Mesenchymal stem cell (in vitro differentiated cells and primary cell): ENCODE results near the gene PAPLN.

ENCODE experiments used
- DNase-seq: peaks from one replicate; pipeline ENCODE4 v3.0.0-alpha.2; 2013
- H2AFZ ChIP-seq: one replicate; pipeline ENCODE4 v1.6.1; 2013; ENCODE audit warnings: low read depth, mild to moderate bottlenecking, control low read depth, inconsistent platforms, low read length, moderate library complexity
- H2AK5ac ChIP-seq: 2 replicates; pipeline ENCODE4 v1.6.1; 2013; ENCODE audit warnings: low read length, moderate library complexity, mild to moderate bottlenecking, inconsistent platforms; ENCODE audit not compliant: severe bottlenecking
- H2BK120ac ChIP-seq: one replicate; pipeline ENCODE4 v1.6.1; 2013; ENCODE audit warnings: low read depth, mild to moderate bottlenecking, inconsistent platforms, low read length, moderate library complexity
- H2BK12ac ChIP-seq, 2 experiments: one replicate each; pipeline ENCODE4 v1.6.1; 2013; ENCODE audit warnings: inconsistent platforms in 2 of 2, low read length in 2 of 2, mild to moderate bottlenecking in 2 of 2, moderate library complexity in 2 of 2, control low read depth in 1 of 2
- H2BK15ac ChIP-seq: one replicate; pipeline ENCODE4 v1.6.1; 2013; ENCODE audit warnings: mild to moderate bottlenecking, low read depth, inconsistent platforms; ENCODE audit not compliant: poor library complexity, severe bottlenecking
- H2BK5ac ChIP-seq: 2 replicates; pipeline ENCODE4 v1.6.1; 2013; ENCODE audit warnings: low read depth, mild to moderate bottlenecking, low read length, control low read depth, inconsistent platforms; ENCODE audit not compliant: poor library complexity, severe bottlenecking
- H3K14ac ChIP-seq, 2 experiments: one replicate each; pipeline ENCODE4 v1.6.1; 2013; ENCODE audit warnings: inconsistent platforms in 2 of 2, low read length in 2 of 2, control low read depth in 1 of 2, mild to moderate bottlenecking in 1 of 2, moderate library complexity in 1 of 2
- H3K18ac ChIP-seq, 2 experiments: one replicate each; pipeline ENCODE4 v1.6.1; 2013; ENCODE audit warnings: inconsistent platforms in 2 of 2, low read length in 2 of 2, control low read depth in 1 of 2, low read depth in 1 of 2, mild to moderate bottlenecking in 1 of 2
- H3K23ac ChIP-seq, 2 experiments: one replicate each; pipeline ENCODE4 v1.6.1; 2013; ENCODE audit warnings: inconsistent platforms in 2 of 2, low read length in 2 of 2, mild to moderate bottlenecking in 2 of 2, moderate library complexity in 2 of 2, control low read depth in 1 of 2
- H3K27ac ChIP-seq: 2 replicates; pipeline ENCODE4 v1.5.1; 2013; ENCODE audit warnings: mild to moderate bottlenecking, moderate library complexity, low read length, control low read depth, inconsistent platforms; ENCODE audit not compliant: poor library complexity, severe bottlenecking
- H3K27me3 ChIP-seq, 2 experiments: 2 replicates each; pipeline versions ENCODE4 v1.6.1 to v1.7.0; 2013; ENCODE audit warnings: low read length in 2 of 2, mild to moderate bottlenecking in 2 of 2, moderate library complexity in 2 of 2, control low read depth in 1 of 2, inconsistent platforms in 1 of 2; ENCODE audit not compliant: control insufficient read depth in 1 of 2, insufficient read depth in 1 of 2
- H3K36me3 ChIP-seq, 2 experiments: 2 replicates each; pipeline versions ENCODE4 v1.6.1 to v1.7.0; 2013; ENCODE audit warnings: low read length in 2 of 2, control low read depth in 1 of 2, inconsistent platforms in 1 of 2, low read depth in 1 of 2, mild to moderate bottlenecking in 1 of 2; ENCODE audit not compliant: insufficient read depth in 2 of 2, control insufficient read depth in 1 of 2
- H3K4ac ChIP-seq, 2 experiments: one replicate each; pipeline ENCODE4 v1.6.1; 2013; ENCODE audit warnings: inconsistent platforms in 2 of 2, low read length in 2 of 2, mild to moderate bottlenecking in 2 of 2, moderate library complexity in 2 of 2, control low read depth in 1 of 2, low read depth in 1 of 2
- H3K4me1 ChIP-seq: 2 replicates; pipeline ENCODE4 v1.6.1; 2013; ENCODE audit warnings: low read depth, low read length, control low read depth; ENCODE audit not compliant: control insufficient read depth, insufficient read depth
- H3K4me2 ChIP-seq: 2 replicates; pipeline ENCODE4 v1.6.1; 2013; ENCODE audit warnings: low read length, mild to moderate bottlenecking, inconsistent platforms; ENCODE audit not compliant: poor library complexity, severe bottlenecking
- H3K4me3 ChIP-seq, 2 experiments: 2 replicates each; pipeline versions ENCODE4 v1.5.1 to v1.7.0; 2013; ENCODE audit warnings: low read length in 2 of 2, mild to moderate bottlenecking in 2 of 2, control low read depth in 1 of 2, low read depth in 1 of 2; ENCODE audit not compliant: insufficient read depth in 1 of 2
- H3K79me1 ChIP-seq: replicated peaks from 2 replicates; pipeline ENCODE4 v1.6.1; 2013; ENCODE audit warnings: mild to moderate bottlenecking, control low read depth, low read length, inconsistent platforms; ENCODE audit not compliant: poor library complexity, severe bottlenecking
- H3K9ac ChIP-seq: 2 replicates; pipeline ENCODE4 v1.7.0; 2013; ENCODE audit warnings: mild to moderate bottlenecking, low read length, moderate library complexity
- H3K9me3 ChIP-seq: 2 replicates; pipeline ENCODE4 v1.7.0; 2013; ENCODE audit warnings: mild to moderate bottlenecking, low read length; ENCODE audit not compliant: control insufficient read depth
- H4K8ac ChIP-seq: one replicate; pipeline ENCODE4 v1.6.1; 2013; ENCODE audit warnings: inconsistent platforms, mild to moderate bottlenecking, low read length, moderate library complexity
- H4K91ac ChIP-seq: one replicate; pipeline ENCODE4 v1.6.1; 2013; ENCODE audit warnings: mild to moderate bottlenecking, low read length, inconsistent platforms
- WGBS: methylation state at CpG from one replicate; pipeline ENCODE4 v1.1.7; 2013; ENCODE audit warnings: mixed read lengths; 5-methylcytosine and 5-hydroxymethylcytosine counted together

PAPLN gene

GRCh38 chr14:73244541-73245290, 7.4 kb downstream of the PAPLN start:
- Histone ChIP-seq H3K36me3 (peaks cover 0 to 26% of the 10 kb centered on the region in 2 experiments), H2AK5ac (no peak overlapping the region), H3K9ac (peak overlapping the region; percentile 85), H2BK15ac (no peak overlapping the region), H3K4ac (no peak overlapping the region), H2AFZ (no peak overlapping the region), H3K4me3 (peak overlapping the region in 1 of 2 experiments; percentile 82), H3K9me3 (no peaks in the 10 kb centered on the region), H4K91ac (no peak overlapping the region), H3K4me1 (peaks cover 57% of the 10 kb centered on the region), H2BK5ac (no peak overlapping the region), H3K14ac (no peak overlapping the region), H3K23ac (no peak overlapping the region), H2BK12ac (no peak overlapping the region), H3K4me2 (no peak overlapping the region), H3K79me1 (peaks cover 18% of the 10 kb centered on the region), H3K27me3 (peaks cover 0 to 15% of the 10 kb centered on the region in 2 experiments), H4K8ac (no peak overlapping the region), H2BK120ac (no peak overlapping the region), H3K27ac (no peak overlapping the region), H3K18ac (no peak overlapping the region)
- DNase-seq: no peak
- WGBS: 92% methylated on average over 14 of the region's 14 CpGs

DNA sequence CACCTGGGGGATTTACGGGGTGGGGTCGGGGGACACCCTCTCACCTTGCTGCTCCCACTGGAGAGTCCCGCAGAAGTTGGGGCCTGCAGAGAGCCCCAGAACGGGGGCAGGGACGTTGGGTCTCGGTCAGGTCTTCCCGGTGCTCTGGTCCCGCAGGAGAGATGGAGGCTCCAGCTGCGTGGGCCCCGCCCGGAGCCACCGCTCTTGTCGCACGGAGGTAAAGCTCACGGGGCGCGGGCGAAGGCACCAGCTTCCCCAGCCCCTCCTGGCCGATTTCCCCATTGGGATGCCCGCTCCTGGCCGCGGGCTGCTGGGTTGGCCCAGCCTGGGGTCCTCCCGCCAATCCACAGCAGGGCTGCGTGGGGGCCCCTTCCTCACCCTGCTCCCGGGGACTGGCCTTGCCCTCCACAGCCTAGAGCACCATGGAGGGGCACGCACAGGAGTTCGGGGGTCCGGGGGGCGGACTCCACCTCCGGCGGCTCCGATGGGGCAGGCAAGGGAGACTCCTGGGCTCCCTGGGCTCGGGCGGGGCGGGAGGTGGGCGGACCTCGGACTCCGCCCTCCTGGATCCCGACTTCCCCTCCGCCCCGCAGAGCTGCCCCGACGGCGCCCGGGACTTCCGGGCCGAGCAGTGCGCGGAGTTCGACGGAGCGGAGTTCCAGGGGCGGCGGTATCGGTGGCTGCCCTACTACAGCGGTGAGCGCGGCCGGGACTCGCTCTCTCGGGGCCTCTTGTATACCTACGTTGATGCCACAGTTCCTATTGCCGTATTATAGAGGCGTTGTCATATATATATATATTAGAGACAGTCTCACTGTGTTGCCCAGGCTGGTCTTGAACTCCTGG, 8.4 kb downstream of the PAPLN start:
- 41% methylated on average over 54 of the region's 64 CpGs for WGBS
- peak; percentile 51 for DNase-seq
- peak overlapping the region; percentile 29 for H3K4me2 ChIP-seq

DNA sequence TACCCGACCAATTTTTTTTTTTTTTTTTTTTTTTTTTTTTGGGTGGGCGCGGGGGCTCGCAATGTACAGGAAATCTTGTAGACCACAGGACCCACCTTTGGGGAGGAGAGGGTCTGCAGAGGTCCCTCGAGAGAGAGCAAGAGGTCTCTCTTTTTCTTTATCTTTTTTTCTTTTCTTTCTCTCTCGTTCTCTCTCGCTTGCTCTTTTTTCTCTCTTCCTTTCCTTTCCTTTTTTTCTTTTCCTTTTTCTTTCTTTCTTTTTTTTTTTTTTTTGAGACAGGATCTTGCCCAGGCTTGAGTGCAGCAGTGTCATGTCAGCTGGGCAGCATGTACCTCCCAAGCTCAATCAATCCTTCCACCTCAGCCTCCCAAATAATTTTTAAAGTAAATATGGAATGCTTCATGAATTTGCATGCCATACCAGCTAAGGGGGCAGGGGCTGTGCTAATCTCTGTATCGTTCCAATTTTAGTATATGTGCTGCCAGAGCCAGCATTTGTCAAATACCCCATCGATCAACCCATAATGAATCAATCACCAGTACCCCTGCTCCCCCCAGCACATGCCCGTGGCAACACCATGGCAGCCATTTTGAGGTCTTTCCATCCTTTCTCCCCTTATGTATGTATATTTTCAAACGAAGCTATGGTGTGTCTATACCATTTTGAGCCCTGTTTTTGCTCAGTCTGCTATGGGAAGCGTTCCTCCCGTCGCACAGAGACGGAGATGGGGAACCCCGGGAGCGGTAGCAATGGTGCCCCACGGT, 9.3 kb downstream of the PAPLN start:
- no peak for DNase-seq
- Histone ChIP-seq H3K18ac (no peak overlapping the region), H2BK120ac (no peak overlapping the region), H4K91ac (no peak overlapping the region), H2BK15ac (no peak overlapping the region), H3K14ac (no peak overlapping the region), H3K27me3 (peaks cover 0 to 2% of the 10 kb centered on the region in 2 experiments), H3K9ac (peak overlapping the region; percentile 85), H3K4me1 (peaks cover 43% of the 10 kb centered on the region), H2AK5ac (peak overlapping the region; percentile 37), H3K4me3 (peak overlapping the region in 1 of 2 experiments; percentile 82), H3K36me3 (peaks cover 0 to 39% of the 10 kb centered on the region in 2 experiments), H3K9me3 (no peaks in the 10 kb centered on the region), H2BK5ac (no peak overlapping the region), H3K27ac (no peak overlapping the region), H3K4ac (no peak overlapping the region), H4K8ac (no peak overlapping the region), H3K79me1 (peaks cover 15% of the 10 kb centered on the region), H2AFZ (no peak overlapping the region), H2BK12ac (no peak overlapping the region), H3K4me2 (no peak overlapping the region), H3K23ac (no peak overlapping the region)
- 92% methylated on average over 13 of the region's 18 CpGs for WGBS

More for the DNA sequence above, 8.4 kb downstream of the PAPLN start:
- peaks cover 0 to 7% of the 10 kb centered on the region in 2 experiments for H3K27me3 ChIP-seq
- H2BK5ac ChIP-seq: no peak overlapping the region
- no peaks in the 10 kb centered on the region for H3K9me3 ChIP-seq
- no peak overlapping the region for H2BK15ac ChIP-seq
- H3K36me3 ChIP-seq: peaks cover 0 to 33% of the 10 kb centered on the region in 2 experiments
- peak overlapping the region in 1 of 2 experiments; percentile 45 for H2BK12ac ChIP-seq
- H2AFZ ChIP-seq: peak overlapping the region; percentile 83
- peak overlapping the region; percentile 44 to 82 for H3K4me3 ChIP-seq
- peaks cover 15% of the 10 kb centered on the region for H3K79me1 ChIP-seq
- peak overlapping the region; percentile 6 for H2BK120ac ChIP-seq
- no peak overlapping the region for H3K23ac ChIP-seq
- peak overlapping the region in 1 of 2 experiments; percentile 61 for H3K14ac ChIP-seq
- peak overlapping the region; percentile 43 for H4K91ac ChIP-seq
- H3K9ac ChIP-seq: peak overlapping the region; percentile 85
- no peak overlapping the region for H2AK5ac ChIP-seq
- no peak overlapping the region for H3K27ac ChIP-seq
- peak overlapping the region in 1 of 2 experiments; percentile 76 for H3K4ac ChIP-seq
- H3K18ac ChIP-seq: peak overlapping the region; percentile 40 to 80
- H3K4me1 ChIP-seq: peaks cover 51% of the 10 kb centered on the region
- peak overlapping the region; percentile 58 for H4K8ac ChIP-seq
